ENCODE data around the gene F2RL2. TPM values are rescaled to one million over a fixed set of nuclear protein-coding genes. Genes with fewer than 3 reads are reported as not detected.

The F2RL2 gene
- total RNA-seq, 1 donor from 2014 or later = 2.4 TPM

DNA sequence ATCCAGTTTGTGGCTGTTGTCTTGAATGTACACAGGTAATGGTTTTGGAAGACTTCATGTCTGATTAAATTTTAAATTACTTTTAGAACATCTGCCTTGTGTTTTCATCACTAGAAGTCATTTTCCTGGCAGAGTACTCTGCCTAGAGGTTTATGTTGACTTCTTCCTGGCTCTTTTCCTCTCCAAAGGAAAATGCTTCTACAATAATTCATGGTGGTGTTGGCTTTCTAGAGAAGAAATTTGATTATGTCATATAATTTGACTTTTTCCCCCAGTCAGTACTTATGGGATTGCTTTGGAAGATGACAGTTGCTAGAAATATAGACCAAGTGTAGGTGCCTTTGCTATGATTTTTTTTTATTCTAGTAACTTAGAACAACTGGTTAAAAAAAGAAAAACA lies 46.8 kb downstream of the F2RL2 start:
- Mint-ChIP-seq H3K27me3 (ENCODE audit: low read depth) (no peaks in the 10 kb centered on the region), H3K9me3 (no peaks in the 10 kb centered on the region), H3K27ac (peak overlapping the region; percentile 15), H3K4me3 (no peak overlapping the region), H3K36me3 (no peaks in the 10 kb centered on the region), H3K4me1 (peaks cover 18% of the 10 kb centered on the region)
- DNase-seq (ENCODE audit: low spot score in 2 of 2, unreplicated experiment in 2 of 2) = no peak
- TF ChIP-seq, protein P1, sequence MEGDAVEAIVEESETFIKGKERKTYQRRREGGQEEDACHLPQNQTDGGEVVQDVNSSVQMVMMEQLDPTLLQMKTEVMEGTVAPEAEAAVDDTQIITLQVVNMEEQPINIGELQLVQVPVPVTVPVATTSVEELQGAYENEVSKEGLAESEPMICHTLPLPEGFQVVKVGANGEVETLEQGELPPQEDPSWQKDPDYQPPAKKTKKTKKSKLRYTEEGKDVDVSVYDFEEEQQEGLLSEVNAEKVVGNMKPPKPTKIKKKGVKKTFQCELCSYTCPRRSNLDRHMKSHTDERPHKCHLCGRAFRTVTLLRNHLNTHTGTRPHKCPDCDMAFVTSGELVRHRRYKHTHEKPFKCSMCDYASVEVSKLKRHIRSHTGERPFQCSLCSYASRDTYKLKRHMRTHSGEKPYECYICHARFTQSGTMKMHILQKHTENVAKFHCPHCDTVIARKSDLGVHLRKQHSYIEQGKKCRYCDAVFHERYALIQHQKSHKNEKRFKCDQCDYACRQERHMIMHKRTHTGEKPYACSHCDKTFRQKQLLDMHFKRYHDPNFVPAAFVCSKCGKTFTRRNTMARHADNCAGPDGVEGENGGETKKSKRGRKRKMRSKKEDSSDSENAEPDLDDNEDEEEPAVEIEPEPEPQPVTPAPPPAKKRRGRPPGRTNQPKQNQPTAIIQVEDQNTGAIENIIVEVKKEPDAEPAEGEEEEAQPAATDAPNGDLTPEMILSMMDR (IDR thresholded peaks at IDR 0.05; ENCODE audit: unreplicated experiment) = no peak

DNA sequence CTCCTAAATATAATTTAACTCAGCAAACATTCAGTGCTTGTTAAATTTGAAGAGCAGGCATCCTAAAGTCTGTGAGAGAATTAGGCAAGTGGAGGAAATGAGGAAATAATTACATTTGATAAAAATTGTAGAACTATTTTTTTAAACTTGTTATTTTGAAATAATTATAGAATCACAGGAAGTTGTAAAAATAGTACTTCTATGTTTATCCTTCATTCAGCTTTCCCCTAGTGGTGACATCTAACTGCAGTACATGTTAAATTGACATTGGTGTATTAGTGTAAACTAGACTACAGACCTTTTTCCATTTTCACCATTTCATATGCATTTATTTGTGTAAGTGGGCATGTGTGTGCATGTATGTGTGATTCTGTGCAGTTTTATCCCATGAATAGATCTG lies 51.6 kb downstream of the F2RL2 start:
- Mint-ChIP-seq H3K27me3 (ENCODE audit: low read depth) (no peaks in the 10 kb centered on the region), H3K4me3 (no peak overlapping the region), H3K36me3 (no peaks in the 10 kb centered on the region), H3K27ac (no peak overlapping the region), H3K4me1 (peaks cover 7% of the 10 kb centered on the region), H3K9me3 (no peaks in the 10 kb centered on the region)
- TF ChIP-seq, protein P1 (IDR thresholded peaks at IDR 0.05; ENCODE audit: unreplicated experiment) = no peak
- DNase-seq (ENCODE audit: low spot score in 2 of 2, unreplicated experiment in 2 of 2) = no peak

DNA sequence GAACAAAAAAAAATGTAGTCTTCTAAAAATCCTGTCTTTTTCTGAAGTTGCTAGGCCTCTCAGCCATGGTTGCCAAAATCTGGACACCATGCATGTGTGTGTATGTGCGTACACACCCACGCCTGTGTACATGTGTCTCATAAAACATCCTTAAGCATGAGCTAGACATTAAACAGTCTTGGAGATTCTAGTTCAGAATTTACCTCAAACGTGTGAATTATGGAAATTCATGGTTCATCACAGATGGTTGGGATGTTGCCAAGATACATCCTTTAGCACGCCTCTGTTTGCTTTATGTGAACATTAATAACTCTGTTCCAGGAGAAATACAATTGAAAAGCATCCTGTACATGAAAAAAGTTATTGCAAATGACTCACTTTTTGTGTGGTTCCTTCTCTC lies 53.0 kb downstream of the F2RL2 start:
- H3K9me3 Mint-ChIP-seq = no peaks in the 10 kb centered on the region
- H3K36me3 Mint-ChIP-seq = no peaks in the 10 kb centered on the region
- no peak overlapping the region for H3K4me3 Mint-ChIP-seq
- DNase-seq (ENCODE audit: low spot score in 2 of 2, unreplicated experiment in 2 of 2) = no peak
- no peaks in the 10 kb centered on the region for H3K27me3 Mint-ChIP-seq (ENCODE audit: low read depth)
- peaks cover 7% of the 10 kb centered on the region for H3K4me1 Mint-ChIP-seq
- H3K27ac Mint-ChIP-seq = no peak overlapping the region
- TF ChIP-seq, protein P1 (IDR thresholded peaks at IDR 0.05; ENCODE audit: unreplicated experiment) = no peak

Other genes with a start within 250 kb of the F2RL2 start
- gene IQGAP2, start 220.1 kb downstream of the F2RL2 start, total RNA-seq = 13.9 to 16.0 TPM (median 15.2 TPM) in 3 replicates
- 34.4 to 35.8 TPM (median 34.4 TPM) in 3 replicates for gene F2R, start 92.7 kb upstream of the F2RL2 start, total RNA-seq
- gene F2RL1, start 195.6 kb upstream of the F2RL2 start, total RNA-seq = 5.7 to 6.6 TPM (median 6.6 TPM) in 3 replicates
- gene S100Z, start 226.6 kb upstream of the F2RL2 start, total RNA-seq = 0.32 to 0.80 TPM (median 0.62 TPM) in 3 replicates

All from mesothelial cell of epicardium (in vitro differentiated cells).